Measurements from ENCODE around the gene WDR5. TPM values are rescaled to one million over a fixed set of nuclear protein-coding genes. Genes with fewer than 3 reads are reported as not detected.
A peak's percentile ranks its signal among the peaks of the same experiment; 100 is the strongest.

WDR5 gene
- total RNA-seq, 6 donors from 2014 or later = 23.3 to 48.2 (median 27.3) TPM

- Histone ChIP-seq H3K36me3 (no peaks in the 10 kb centered on the region), H3K4me1 (peaks cover 2 to 13% (median 8%) of the 10 kb centered on the region in 4 donors), H3K4me3 (no peak overlapping the region), H3K9me3 (no peaks in the 10 kb centered on the region), H3K27ac (no peak overlapping the region), H3K27me3 (no peaks in the 10 kb centered on the region)
- 84 to 85% methylated on average over 10 to 11 of the region's 13 CpGs for WGBS, 2 donors
- TF ChIP-seq POLR2AphosphoS5 (IDR thresholded peaks at IDR 0.05) = no peak
- TF ChIP-seq POLR2A (IDR thresholded peaks at IDR 0.05) = no peak
- TF ChIP-seq CTCF (IDR thresholded peaks at IDR 0.05) = no peak
- ATAC-seq (ENCODE audit: low FRiP score in 2 of 2) (no peak), DNase-seq (no peak)
Measured at GRCh38 chr9:134127065-134127580, 8.8 kb upstream of the WDR5 start.

DNA sequence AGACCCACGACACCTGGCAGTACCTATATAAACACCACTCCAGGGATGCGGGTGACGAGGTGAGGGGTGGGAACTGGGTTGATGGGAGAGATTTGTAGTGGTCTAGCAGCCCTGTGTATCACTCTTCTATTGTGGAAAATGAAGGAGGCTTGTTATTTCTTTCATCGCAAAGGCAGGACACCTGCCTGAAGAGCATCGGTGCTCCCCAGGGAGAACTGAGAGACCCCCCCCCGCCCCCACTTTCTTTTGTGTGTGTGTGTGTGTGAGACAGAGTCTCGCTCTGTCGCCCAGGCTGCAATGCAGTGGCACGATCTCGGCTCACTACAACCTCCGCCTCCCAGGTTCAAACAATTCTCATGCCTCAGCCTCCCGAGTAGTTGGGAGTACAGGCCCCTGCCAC lies 8.3 kb upstream of the WDR5 start:
- TF ChIP-seq POLR2AphosphoS5 (IDR thresholded peaks at IDR 0.05) (no peak), CTCF (IDR thresholded peaks at IDR 0.05) (no peak), EP300 (IDR thresholded peaks at IDR 0.05) (no peak), POLR2A (IDR thresholded peaks at IDR 0.05) (no peak)
- Histone ChIP-seq H3K27me3 (no peaks in the 10 kb centered on the region), H3K4me1 (peaks cover 2 to 13% (median 8%) of the 10 kb centered on the region in 4 donors), H3K9me3 (no peaks in the 10 kb centered on the region), H3K36me3 (no peaks in the 10 kb centered on the region), H3K27ac (no peak overlapping the region), H3K4me3 (no peak overlapping the region)
- DNase-seq (no peak), ATAC-seq (ENCODE audit: low FRiP score in 2 of 2) (no peak)
- 87 to 92% methylated on average over 11 to 12 of the region's 12 CpGs for WGBS, 2 donors

DNA sequence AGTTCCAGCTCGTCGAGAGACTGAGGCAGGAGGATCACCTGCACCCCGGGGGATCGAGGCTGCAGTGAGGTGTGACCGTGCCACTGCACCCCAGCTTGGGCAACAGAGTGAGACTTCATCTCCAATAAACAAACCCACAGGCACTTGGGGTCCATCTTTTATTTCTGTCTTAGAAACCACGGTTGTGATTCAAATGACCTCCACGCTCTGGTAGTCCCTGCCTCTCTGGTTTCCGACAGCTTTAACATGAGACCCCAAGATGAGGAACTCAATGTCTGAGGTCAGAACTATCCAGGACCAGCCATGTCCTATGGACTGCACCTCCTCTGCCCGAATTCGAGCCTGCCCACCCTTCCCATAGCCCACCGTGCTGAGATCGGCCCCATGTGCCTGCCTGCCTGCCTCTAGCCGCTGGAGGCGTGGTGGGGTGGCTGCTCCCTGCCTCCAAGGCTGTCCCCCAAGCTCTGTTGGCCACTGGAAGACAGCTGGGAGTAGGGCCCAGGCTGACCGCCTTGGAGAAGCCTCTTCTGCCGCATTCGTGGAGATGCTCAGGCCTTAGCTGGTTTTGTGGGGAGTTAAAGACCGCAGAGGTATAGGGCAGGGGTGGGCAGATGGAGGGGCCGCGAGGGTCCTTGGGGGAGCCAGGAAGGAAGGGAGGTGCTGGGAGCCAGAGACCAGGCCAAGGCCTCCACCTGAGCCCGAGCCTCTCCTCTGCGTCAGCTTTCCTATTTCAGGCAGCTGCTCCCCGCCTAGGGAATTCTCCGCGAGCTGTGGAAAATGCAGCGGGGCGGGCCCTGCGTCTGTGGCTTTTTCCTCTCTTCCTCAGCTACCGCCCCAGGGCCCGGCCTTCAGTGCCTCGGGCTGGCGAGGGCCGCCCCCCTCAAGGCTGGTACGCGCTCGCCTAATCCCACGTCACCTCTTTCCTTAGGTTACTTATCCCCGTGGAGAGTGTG lies 6.9 kb upstream of the WDR5 start:
- no peak for ATAC-seq (ENCODE audit: low FRiP score in 2 of 2)
- H3K36me3 ChIP-seq = no peaks in the 10 kb centered on the region
- H3K27ac ChIP-seq = no peak overlapping the region
- H3K9me3 ChIP-seq = no peaks in the 10 kb centered on the region
- H3K4me1 ChIP-seq = peaks cover 0 to 14% (median 8%) of the 10 kb centered on the region in 4 donors
- TF ChIP-seq POLR2AphosphoS5 (IDR thresholded peaks at IDR 0.05) (no peak), EP300 (IDR thresholded peaks at IDR 0.05) (no peak), CTCF (IDR thresholded peaks at IDR 0.05) (no peak), POLR2A (IDR thresholded peaks at IDR 0.05) (no peak)
- H3K4me3 ChIP-seq = no peak overlapping the region
- H3K27me3 ChIP-seq = no peaks in the 10 kb centered on the region
- WGBS, 2 donors = 83 to 84% methylated on average over 35 to 38 of the region's 38 CpGs
- DNase-seq = no peak

DNA sequence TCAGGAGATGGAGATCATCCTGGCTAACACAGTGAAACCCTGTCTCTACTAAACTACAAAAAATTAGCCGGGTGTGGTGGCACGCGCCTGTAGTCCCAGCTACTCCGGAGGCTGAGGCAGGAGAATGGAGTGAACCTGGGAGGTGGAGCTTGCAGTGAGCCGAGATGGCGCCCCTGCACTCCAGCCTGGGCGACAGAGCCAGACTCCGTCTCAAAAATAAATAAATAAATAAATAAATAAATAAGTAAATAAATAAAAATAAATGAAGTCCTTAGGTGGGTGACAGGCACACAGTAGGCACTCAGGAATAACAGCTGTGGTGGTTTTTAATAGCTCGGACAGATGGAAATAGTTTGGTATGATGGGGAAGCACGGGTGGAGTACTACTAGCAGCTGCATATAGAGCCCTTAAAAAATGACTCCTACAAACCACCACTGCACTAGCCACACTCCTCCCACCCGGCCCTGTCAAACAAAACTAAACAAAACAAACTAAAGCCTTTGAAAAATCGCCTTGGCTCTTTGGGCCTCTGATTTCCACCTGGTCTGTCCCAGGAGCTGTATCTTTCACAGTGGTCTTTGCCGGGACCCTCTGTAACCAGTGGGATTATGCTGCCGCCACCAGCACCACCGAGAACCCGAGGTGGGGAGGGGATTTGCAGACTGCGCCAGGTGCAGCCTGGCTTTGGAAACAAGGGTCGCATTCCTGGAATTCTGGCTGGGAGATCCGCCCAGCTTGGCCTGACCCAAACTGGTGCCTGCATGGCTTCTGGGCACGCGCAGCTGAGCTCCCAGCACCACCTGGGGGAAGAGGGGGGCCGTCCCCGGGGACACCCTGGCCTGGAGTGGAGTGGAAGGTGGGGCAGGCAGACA lies 5.1 kb upstream of the WDR5 start:
- Histone ChIP-seq H3K27ac (peak overlapping the region; percentile 59 to 79 (median 74)), H3K4me3 (peak overlapping the region in 2 of 4 donors; percentile 3 to 5)
- peak in 1 of 4 donors; percentile 35 for TF ChIP-seq EP300 (IDR thresholded peaks at IDR 0.05)
- TF ChIP-seq CTCF (IDR thresholded peaks at IDR 0.05) = no peak
- peak in 1 of 4 donors; percentile 57 for TF ChIP-seq POLR2A (IDR thresholded peaks at IDR 0.05)
- TF ChIP-seq POLR2AphosphoS5 (IDR thresholded peaks at IDR 0.05) = peak in 1 of 2 donors; percentile 18

More for the DNA sequence above, 5.1 kb upstream of the WDR5 start:
- H3K36me3 ChIP-seq = no peaks in the 10 kb centered on the region
- peaks cover 8 to 24% (median 19%) of the 10 kb centered on the region in 4 donors for H3K4me1 ChIP-seq
- WGBS, 2 donors = 45 to 48% methylated on average over 20 to 21 of the region's 23 CpGs
- ATAC-seq (ENCODE audit: low FRiP score in 2 of 2) (peak; percentile 39 to 92), DNase-seq (peak; percentile 89 to 93)
- H3K9me3 ChIP-seq = no peaks in the 10 kb centered on the region
- no peaks in the 10 kb centered on the region for H3K27me3 ChIP-seq
